ENCODE results near the gene HOXB5.

The HOXB5 gene

DNA sequence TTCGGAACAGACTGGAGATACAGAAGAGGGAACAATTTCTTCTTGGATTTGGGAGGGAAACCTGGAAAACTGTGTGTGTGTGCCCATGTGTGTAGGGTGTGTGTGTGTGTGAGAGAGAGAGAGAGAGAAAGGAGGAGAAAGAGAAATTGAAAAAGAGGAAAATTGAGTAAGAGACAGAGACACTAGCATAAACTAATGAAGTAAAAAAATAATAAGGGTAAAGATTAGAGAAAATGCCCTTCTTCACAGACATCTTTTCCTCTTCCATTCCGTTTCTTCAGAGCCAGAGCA, 34.8 kb downstream of the HOXB5 start:
- DNase-seq (ENCODE audit: low read depth), result no peak
- no peak overlapping the region for H3K4me3 ChIP-seq (replicated peaks; ENCODE audit: low read depth, low read length)
- TF ChIP-seq, protein P1, sequence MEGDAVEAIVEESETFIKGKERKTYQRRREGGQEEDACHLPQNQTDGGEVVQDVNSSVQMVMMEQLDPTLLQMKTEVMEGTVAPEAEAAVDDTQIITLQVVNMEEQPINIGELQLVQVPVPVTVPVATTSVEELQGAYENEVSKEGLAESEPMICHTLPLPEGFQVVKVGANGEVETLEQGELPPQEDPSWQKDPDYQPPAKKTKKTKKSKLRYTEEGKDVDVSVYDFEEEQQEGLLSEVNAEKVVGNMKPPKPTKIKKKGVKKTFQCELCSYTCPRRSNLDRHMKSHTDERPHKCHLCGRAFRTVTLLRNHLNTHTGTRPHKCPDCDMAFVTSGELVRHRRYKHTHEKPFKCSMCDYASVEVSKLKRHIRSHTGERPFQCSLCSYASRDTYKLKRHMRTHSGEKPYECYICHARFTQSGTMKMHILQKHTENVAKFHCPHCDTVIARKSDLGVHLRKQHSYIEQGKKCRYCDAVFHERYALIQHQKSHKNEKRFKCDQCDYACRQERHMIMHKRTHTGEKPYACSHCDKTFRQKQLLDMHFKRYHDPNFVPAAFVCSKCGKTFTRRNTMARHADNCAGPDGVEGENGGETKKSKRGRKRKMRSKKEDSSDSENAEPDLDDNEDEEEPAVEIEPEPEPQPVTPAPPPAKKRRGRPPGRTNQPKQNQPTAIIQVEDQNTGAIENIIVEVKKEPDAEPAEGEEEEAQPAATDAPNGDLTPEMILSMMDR (IDR thresholded peaks at IDR 0.05; ENCODE audit: low read length, missing control alignments), result no peak

DNA sequence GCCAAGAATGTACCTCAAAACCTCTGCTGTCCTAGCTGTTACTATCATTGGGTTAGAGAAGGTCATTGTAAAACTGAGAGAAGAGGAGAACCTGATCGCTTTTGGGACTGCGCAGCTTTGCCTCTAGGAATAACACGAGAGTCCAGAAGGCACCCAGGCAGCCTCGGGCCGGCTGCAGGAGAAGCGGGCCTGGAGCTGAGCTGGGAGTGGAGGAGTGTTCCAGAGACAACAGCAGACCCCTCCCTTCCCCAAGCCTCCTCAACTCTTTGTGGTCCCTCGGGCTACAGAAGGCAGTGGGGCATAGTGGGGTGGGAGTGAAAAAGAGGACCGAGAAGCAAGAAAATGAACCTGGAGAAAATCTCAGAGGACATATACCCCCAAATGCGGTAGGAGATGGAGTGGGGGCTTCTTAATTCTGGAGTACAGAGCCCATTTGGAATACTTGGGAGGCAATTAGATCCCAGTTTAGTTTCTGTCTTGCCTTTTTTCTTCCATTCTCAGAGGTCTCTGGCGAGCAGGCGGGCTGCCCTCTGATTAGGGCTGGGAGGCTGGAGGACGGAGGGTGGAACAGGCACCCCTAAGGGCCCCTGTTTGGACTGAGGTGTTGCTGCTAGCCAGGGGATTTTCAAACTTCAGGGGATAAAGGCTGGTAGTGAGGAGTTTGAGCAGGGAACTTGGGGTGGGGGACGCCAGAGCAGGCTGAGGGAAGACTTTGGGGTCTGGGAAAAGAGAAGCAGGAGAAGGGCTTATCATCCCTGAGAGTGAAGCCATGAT, 35.3 kb downstream of the HOXB5 start:
- TF ChIP-seq, protein P1 (IDR thresholded peaks at IDR 0.05; ENCODE audit: low read length, missing control alignments), result no peak
- no peak overlapping the region for H3K4me3 ChIP-seq (replicated peaks; ENCODE audit: low read depth, low read length)
- no peak for DNase-seq (ENCODE audit: low read depth)

DNA sequence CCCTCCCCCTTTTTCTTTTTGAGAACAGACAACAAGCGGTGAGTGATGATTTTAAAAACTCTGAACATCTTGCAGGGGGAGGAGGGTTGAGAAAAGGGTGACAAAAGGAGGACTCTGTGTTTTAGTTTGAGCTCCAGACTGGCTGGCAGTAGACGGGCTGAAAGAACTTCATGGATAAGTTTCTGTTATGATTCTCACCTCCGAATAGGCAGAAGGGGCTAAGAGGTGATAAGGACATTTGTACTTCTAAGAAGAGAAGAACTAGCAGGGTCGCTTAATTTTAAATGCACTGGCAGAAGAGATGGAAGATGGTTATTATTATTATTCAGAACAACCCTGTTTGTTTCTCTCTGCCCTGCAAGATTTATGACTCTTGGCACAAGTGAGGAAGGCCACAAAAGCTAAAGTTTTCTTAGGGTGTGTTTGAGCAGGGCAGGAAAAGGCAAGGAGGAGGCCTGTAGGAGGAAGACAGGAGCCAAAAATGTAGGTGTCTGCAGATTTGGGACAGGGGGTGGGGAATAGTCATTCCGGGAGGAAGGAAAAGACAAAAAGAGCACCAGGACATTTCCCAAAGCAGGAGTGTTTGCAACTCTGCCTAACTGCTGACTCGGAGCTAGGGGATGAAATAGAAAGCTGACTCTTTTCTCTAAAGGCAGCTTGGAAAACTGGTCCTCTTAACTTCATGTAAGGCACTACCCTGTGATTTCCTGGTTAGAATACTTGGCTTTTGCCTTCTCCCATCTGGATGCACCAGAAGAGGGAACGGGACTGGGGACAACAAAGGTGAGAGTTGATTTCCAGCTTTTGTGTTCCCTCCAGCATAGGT, 36.8 kb downstream of the HOXB5 start:
- H3K4me3 ChIP-seq (replicated peaks; ENCODE audit: low read depth, low read length), result no peak overlapping the region
- TF ChIP-seq, protein P1 (IDR thresholded peaks at IDR 0.05; ENCODE audit: low read length, missing control alignments), result no peak
- no peak for DNase-seq (ENCODE audit: low read depth)

DNA sequence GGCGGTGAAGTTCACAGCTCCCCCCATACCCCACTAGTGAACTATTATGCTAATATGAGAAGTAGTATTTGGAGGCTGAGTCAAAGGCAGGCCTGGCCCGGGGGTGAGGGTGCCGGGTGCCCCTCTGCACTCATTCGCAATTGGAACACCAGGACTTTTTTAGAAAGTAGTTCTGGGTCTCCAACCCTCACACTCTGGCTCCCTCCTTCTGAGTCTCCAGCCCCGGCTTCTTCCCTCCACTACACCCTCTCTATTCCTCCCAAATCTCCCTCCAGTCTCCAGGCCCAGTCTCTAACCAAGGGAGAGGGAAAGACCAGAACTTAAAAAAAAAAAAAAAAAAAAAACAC, 37.4 kb downstream of the HOXB5 start:
- H3K4me3 ChIP-seq (replicated peaks; ENCODE audit: low read depth, low read length), result no peak overlapping the region

DNA sequence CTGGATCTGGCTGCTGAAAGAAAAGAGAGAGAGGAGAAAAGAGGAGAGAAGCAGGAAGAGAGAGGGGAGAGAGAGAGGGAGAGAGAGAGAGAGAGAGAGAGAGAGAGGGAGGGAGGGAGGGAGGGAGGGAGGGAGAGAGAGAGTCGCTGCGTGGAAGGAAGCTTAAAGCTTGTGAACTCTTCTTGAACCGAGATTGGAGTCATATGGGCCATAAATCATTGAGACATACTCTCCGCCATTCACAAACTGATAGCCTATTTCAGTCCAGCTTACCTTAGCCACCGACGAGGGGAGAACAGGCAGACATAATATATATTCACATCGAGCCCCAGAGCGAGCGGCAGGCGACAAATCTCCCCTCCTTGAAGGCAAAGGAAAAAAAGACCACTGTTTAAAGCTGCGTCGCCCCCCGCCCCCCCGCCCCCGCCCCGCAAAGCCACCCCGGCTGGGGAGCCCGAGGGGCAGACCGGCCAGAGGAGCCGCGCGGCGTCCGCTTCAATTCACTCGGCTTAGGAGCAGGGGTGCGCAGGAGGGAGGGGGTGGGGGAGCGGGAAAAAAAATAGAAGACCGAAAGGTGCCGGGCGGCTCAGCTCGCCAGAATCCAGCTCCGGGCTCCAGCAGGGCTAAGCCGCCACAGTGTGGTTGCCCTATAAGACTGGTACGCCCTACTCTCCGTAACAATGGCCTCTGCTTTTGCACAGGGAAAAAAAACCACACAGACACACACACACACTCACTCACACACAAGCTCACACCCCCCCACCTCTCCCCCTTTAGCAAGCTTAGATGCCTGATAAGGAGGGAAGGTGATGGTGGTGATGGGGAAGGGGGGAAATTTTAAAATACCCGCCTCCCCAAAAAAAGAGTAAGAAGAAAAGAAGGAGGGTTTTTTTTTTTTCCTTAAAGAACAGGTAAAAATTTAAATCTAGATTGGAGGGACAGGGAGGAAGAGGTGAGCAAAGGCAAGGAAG, 38.0 kb downstream of the HOXB5 start:
- TF ChIP-seq, protein P1 (IDR thresholded peaks at IDR 0.05; ENCODE audit: low read length, missing control alignments), result no peak
- peak; percentile 86 for DNase-seq (ENCODE audit: low read depth)
- H3K4me3 ChIP-seq (replicated peaks; ENCODE audit: low read depth, low read length), result peak overlapping the region; percentile 43

More for the DNA sequence above, 37.4 kb downstream of the HOXB5 start:
- TF ChIP-seq, protein P1 (IDR thresholded peaks at IDR 0.05; ENCODE audit: low read length, missing control alignments), result no peak
- no peak for DNase-seq (ENCODE audit: low read depth)

DNA sequence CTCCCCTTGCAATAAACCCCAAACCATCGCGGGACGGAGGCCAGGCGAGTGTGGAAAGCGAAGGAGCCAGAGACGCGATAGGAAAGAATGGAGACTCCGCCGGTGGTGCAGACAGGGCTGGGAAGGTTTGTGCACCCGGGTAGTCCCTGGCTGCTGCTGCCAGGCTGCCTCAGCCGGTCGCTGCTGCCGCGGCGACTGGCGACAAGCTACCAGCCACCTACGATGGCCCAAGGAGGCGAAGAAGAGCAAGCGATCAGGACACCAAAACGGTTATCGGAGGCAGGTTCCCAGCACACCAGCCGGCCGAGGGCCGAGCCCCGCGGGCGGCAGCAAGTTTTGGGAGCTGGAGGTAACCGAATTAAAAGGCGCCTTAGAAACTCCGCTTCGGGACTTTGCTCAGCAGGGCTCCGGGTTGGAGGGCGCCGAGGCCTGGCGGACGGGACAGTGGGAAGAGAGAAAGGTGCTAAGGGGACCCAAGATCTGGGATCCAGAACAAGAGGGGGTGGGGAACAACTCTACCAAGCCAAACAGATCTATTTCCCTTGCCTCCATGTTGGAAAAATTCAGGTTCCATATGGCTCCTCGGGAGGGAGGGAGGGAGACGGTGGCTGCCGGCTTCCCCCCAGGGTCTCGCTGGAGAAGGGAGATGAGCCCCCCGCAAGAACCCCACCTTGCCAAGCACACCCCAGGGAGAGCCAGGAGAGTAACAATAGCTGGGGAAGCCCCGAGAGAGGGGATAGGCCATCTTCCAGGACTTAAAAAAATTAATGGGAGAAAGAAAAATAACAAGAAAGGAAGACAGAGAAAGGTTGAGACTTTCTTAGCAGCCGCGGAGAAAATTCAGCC, 38.9 kb downstream of the HOXB5 start:
- TF ChIP-seq, protein P1 (IDR thresholded peaks at IDR 0.05; ENCODE audit: low read length, missing control alignments), result no peak
- no peak for DNase-seq (ENCODE audit: low read depth)
- H3K4me3 ChIP-seq (replicated peaks; ENCODE audit: low read depth, low read length), result peak overlapping the region; percentile 43
